Measurements from ENCODE around the gene CERS3.

CERS3 gene

GRCh38 chr15:100528833-100529428 is at the start of gene CERS3:
Gene CERS3 (minus strand): TSS chr15:100528950. CDS start chr15:100501849, 27,101 bp downstream.
- no peak for DNase-seq
- ATAC-seq, result no peak

GRCh38 chr15:100573526-100573925 is 44.8 kb upstream of the CERS3 start:
- DNase-seq, result no peak
- no peak for ATAC-seq

- ATAC-seq (no peak), DNase-seq (no peak)
These were observed 43.7 kb upstream of the CERS3 start for GRCh38 chr15:100572362-100572983.

GRCh38 chr15:100571592-100572167 is 42.9 kb upstream of the CERS3 start:
- DNase-seq (no peak), ATAC-seq (no peak)

GRCh38 chr15:100570735-100571313 is 42.1 kb upstream of the CERS3 start:
- DNase-seq (no peak), ATAC-seq (no peak)

GRCh38 chr15:100570275-100570674 is 41.5 kb upstream of the CERS3 start:
- ATAC-seq, result no peak

GRCh38 chr15:100569391-100569790 is 40.6 kb upstream of the CERS3 start:
- DNase-seq (no peak), ATAC-seq (no peak)

More at GRCh38 chr15:100570275-100570674, 41.5 kb upstream of the CERS3 start:
- DNase-seq, result no peak

- ATAC-seq (no peak), DNase-seq (no peak)
These were observed 38.3 kb upstream of the CERS3 start for GRCh38 chr15:100566850-100567628.

- ATAC-seq (no peak), DNase-seq (no peak)
These were observed 36.8 kb upstream of the CERS3 start for GRCh38 chr15:100565591-100565990.

GRCh38 chr15:100560323-100560722 is 31.6 kb upstream of the CERS3 start:
- no peak for DNase-seq
- ATAC-seq, result no peak

- DNase-seq, result no peak
- no peak for ATAC-seq
These were observed 30.6 kb upstream of the CERS3 start for GRCh38 chr15:100559330-100559729.

- ATAC-seq, result no peak
- no peak for DNase-seq
These were observed 30.1 kb upstream of the CERS3 start for GRCh38 chr15:100558771-100559254.

- DNase-seq (no peak), ATAC-seq (no peak)
These were observed 24.7 kb upstream of the CERS3 start for GRCh38 chr15:100553468-100553867.

GRCh38 chr15:100547961-100548360 is 19.2 kb upstream of the CERS3 start:
- no peak for DNase-seq

GRCh38 chr15:100544946-100545345 is 16.2 kb upstream of the CERS3 start:
- ATAC-seq, result no peak
- no peak for DNase-seq

More at GRCh38 chr15:100547961-100548360, 19.2 kb upstream of the CERS3 start:
- ATAC-seq, result no peak

GRCh38 chr15:100544338-100544841 is 15.6 kb upstream of the CERS3 start:
- ATAC-seq (no peak), DNase-seq (no peak)

- ATAC-seq (no peak), DNase-seq (no peak)
These were observed 13.5 kb upstream of the CERS3 start for GRCh38 chr15:100542290-100542689.

GRCh38 chr15:100537331-100537730 is 8.6 kb upstream of the CERS3 start:
- no peak for DNase-seq
- no peak for ATAC-seq

- ATAC-seq (no peak), DNase-seq (no peak)
These were observed 8.0 kb upstream of the CERS3 start for GRCh38 chr15:100536733-100537132.

GRCh38 chr15:100533886-100534285 is 5.1 kb upstream of the CERS3 start:
- DNase-seq (no peak), ATAC-seq (no peak)

- ATAC-seq, result no peak
- no peak for DNase-seq
These were observed 3.1 kb upstream of the CERS3 start for GRCh38 chr15:100531823-100532327.

- DNase-seq (no peak), ATAC-seq (no peak)
These were observed 2.5 kb upstream of the CERS3 start for GRCh38 chr15:100531204-100531603.
